HG02623 (cell line): ENCODE results near the gene RASD2.

ENCODE experiments used
- ATAC-seq: cut with Tn5 transposase; IDR thresholded peaks from one replicate; pipeline ENCODE4 v1.9.1; 2021; ENCODE audit warnings: moderate library complexity; ENCODE audit not compliant: unreplicated experiment

RASD2 gene

GRCh38 chr22:35601013-35601580, 60.5 kb downstream of the RASD2 start:
- ATAC-seq, result no peak

- no peak for ATAC-seq
Measured at GRCh38 chr22:35601743-35602615, 61.3 kb downstream of the RASD2 start.
